WTC11 (cell line): ENCODE measurements around the gene NFATC2.

ENCODE experiments used
- CTCF ChIP-seq: fragments of 200-600 bp; IDR thresholded peaks from 2 replicates; pipeline ENCODE4 v1.8.0; 2022; ENCODE audit warnings: antibody characterized with exemption
- E2F5 ChIP-seq: sonication (generic); formaldehyde crosslinking; IDR thresholded peaks from 2 replicates; pipeline ENCODE4 v1.8.1; 2022; ENCODE audit warnings: mild to moderate bottlenecking, moderate library complexity, missing genetic modification reagents
- TCF7 ChIP-seq: sonication (generic); formaldehyde crosslinking; IDR thresholded peaks from 2 replicates; pipeline ENCODE4 v1.8.0; 2022; ENCODE audit warnings: mild to moderate bottlenecking, low read depth, missing genetic modification reagents, moderate library complexity
- TF ChIP-seq, protein P1 (sequence below): sonication (generic); formaldehyde crosslinking; IDR thresholded peaks from 2 replicates; pipeline ENCODE4 v1.8.0; 2023; ENCODE audit warnings: missing genetic modification reagents, mild to moderate bottlenecking, borderline replicate concordance

DNA sequence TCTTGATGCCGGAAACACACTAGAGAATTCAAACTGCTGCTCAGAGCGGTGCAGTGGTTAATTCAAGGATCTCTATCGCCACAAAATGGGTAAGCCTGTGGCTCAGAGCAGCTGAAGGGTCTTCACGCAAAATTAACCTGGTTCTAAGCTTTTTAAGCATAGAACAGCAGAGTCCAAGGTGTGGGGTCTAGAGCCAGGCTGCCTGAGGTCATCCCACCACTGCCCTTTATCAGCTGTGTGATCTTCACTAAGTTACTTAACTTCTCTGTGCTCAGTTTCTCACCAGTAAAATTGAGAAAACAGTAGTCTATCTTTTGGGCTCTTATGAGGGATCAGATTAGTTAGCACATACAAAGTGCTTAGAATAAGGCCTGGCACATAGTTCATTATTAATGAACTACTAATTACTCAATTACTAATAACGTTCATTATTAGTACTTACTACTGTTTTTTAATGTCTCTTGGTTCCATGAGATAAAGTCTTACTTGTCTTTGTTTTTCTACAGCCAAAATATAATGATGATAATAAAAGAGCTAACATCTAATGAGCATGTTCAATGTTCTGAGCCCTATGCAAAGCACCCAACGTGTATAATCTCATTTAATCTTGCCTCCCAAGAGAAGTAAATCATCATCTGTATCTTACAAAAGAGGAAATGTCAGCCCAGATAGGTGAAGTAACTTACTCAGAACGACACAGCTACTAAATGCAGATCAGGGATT lies 92.9 kb downstream of the NFATC2 start:
- TF ChIP-seq E2F5, result no peak
- no peak for TF ChIP-seq CTCF
- TF ChIP-seq, protein P1, sequence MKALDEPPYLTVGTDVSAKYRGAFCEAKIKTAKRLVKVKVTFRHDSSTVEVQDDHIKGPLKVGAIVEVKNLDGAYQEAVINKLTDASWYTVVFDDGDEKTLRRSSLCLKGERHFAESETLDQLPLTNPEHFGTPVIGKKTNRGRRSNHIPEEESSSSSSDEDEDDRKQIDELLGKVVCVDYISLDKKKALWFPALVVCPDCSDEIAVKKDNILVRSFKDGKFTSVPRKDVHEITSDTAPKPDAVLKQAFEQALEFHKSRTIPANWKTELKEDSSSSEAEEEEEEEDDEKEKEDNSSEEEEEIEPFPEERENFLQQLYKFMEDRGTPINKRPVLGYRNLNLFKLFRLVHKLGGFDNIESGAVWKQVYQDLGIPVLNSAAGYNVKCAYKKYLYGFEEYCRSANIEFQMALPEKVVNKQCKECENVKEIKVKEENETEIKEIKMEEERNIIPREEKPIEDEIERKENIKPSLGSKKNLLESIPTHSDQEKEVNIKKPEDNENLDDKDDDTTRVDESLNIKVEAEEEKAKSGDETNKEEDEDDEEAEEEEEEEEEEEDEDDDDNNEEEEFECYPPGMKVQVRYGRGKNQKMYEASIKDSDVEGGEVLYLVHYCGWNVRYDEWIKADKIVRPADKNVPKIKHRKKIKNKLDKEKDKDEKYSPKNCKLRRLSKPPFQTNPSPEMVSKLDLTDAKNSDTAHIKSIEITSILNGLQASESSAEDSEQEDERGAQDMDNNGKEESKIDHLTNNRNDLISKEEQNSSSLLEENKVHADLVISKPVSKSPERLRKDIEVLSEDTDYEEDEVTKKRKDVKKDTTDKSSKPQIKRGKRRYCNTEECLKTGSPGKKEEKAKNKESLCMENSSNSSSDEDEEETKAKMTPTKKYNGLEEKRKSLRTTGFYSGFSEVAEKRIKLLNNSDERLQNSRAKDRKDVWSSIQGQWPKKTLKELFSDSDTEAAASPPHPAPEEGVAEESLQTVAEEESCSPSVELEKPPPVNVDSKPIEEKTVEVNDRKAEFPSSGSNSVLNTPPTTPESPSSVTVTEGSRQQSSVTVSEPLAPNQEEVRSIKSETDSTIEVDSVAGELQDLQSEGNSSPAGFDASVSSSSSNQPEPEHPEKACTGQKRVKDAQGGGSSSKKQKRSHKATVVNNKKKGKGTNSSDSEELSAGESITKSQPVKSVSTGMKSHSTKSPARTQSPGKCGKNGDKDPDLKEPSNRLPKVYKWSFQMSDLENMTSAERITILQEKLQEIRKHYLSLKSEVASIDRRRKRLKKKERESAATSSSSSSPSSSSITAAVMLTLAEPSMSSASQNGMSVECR (CRISPR knock-in tag), result no peak
- no peak for TF ChIP-seq TCF7
